Neural progenitor cell (in vitro differentiated cells): ENCODE measurements around the gene TMEM269.

ENCODE experiments used
- CTCF ChIP-seq: fragments of 200-600 bp; sonication (generic); IDR thresholded peaks from 2 replicates; pipeline ENCODE4 v1.5.1; 2017; ENCODE audit warnings: antibody characterized with exemption, mild to moderate bottlenecking
- EZH2 ChIP-seq: fragments of 200-600 bp; sonication (generic); IDR thresholded peaks from 2 replicates; pipeline ENCODE4 v1.6.1; 2017; ENCODE audit warnings: antibody characterized with exemption, mild to moderate bottlenecking, moderate library complexity
- EZH2phosphoT487 ChIP-seq: fragments of 200-600 bp; sonication (generic); IDR thresholded peaks from 2 replicates; pipeline ENCODE4 v1.6.1; 2017; ENCODE audit warnings: antibody characterized with exemption

DNA sequence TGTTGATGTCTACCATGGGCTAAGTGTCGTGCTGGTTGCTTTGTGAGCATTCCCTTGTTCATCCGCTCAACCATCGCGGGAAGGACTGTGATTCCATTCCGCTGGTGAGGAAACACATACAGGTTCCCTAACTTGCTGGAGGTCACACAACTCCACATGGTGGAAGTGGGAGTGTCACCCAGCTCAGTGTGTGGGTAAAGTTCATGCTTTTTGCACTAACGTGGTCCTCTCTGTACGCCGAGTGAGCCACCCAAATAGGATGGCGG lies 40.7 kb upstream of the TMEM269 start:
- no peak for TF ChIP-seq CTCF
- TF ChIP-seq EZH2: no peak
- no peak for TF ChIP-seq EZH2phosphoT487
